ENCODE results near the gene GPX4.

GPX4 gene

DNA sequence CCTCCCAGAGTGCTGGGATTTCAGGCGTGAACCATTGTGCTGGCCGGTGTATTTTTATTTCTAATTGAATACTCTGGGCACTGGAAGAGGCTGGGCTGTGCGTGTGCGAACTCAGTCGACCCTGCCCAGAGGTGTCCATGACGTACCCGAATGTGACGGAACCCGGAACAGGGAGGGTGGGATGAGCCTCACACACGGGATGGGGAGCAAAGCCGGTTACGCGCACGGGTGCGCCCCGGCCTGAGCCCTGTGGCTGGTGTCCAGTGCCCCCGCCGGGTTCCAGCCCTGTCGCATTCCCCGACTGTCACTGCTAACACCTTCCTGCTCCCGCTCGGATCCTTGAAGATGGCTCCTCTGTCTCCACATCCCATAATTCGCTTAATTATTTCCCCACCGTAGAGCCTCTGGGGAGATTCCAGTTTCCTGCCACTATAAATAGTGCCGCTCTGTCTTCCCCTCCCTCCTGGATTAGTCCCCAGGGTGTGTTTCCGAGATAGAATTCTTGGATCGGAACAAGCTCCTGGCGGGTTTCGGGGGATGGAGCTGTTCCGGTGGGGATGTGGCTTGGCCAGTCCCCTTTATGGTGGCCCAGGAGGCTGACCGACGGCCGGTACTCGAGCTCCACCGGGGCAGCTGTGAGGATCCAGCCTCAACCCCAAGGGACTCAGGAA lies 48.3 kb downstream of the GPX4 start:
- no peak for DNase-seq

DNA sequence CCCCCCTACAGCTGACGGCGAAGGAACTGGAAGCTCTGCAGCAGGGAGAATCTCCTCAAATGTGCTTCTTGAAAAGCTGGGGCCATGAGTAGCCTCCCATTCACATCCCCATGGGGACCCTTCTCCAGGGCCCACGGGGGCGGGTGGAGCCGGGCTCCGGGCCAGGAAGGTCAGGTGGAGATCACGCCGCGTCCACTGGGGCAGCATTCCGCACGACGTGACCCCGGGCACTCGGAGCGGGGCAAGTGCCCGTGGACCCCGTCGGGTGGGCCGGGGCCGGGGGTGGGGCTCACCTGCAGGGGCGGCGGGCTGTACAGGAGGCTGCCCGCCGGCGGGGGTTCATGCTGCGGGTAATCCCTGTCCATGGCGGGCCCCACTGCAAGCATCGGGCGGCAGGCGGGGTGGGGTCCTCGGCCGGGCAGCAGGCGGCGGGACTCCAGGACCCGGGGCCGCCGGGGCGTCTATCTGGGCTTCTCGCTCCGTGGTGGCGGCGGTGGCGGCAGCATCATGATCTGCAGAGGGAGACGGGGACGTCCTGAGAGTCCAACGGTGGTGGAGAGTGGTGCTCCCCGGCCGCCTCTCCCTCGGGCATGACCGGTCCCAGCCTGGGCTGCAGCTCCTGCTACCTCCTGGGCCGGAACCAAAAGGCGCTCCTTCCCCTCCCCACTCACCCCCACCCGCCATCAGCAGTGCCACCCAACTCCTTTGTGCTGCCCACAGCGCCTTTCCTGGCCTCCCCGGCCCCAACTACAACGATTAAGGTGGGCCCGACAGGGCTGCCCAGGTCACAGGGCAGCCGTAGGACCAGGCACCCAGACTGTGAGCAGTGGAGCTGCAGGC lies 50.3 kb downstream of the GPX4 start:
- no peak for DNase-seq

DNA sequence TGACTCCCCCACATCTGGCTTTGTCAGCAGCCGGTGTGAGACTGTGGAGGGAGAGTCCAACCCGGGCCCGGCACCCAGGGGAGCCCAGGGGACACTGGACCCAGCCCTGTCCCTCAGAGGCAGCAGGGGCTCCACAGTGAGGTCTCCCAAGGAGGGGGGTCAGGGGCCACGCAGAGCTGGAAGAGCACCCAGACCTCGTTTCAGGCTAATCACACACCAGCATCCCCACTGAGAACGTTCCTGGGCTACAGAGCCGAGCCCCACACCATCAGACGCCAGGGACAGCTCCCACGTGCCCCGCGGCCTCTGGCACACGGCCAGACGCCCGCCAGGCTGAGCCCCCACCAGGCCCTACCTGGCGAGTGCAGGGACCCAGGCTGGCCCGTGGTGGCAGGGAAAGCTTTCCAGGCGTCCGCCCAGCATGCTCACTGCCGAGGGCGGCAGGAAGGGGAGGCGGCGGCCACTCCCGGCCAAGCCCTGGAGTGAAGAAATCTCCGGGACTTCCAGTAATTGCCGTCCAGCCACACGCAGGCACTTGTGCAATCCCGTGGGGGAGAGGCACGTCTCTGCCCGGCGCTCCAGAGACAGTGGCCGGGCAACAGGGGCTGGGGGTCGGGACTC lies 51.0 kb downstream of the GPX4 start:
- no peak for DNase-seq

GRCh38 chr19:1155352-1156304 lies 51.8 kb downstream of the GPX4 start:
- no peak for DNase-seq

Measured in activated naive CD4-positive, alpha-beta T cell treated with Interleukin-2 at 50 U/mL for 16 hours (primary cell).